ENCODE results near the gene WASL. TPM values are rescaled to one million over a fixed set of nuclear protein-coding genes. Genes with fewer than 3 reads are reported as not detected.
"Not testable (repeated sequence)": the region's sequence is repeated elsewhere in the genome, so short reads cannot be mapped to it uniquely, and the experiment has no call there.

WASL gene
- total RNA-seq: 6.4 and 6.7 TPM in 2 replicates

DNA sequence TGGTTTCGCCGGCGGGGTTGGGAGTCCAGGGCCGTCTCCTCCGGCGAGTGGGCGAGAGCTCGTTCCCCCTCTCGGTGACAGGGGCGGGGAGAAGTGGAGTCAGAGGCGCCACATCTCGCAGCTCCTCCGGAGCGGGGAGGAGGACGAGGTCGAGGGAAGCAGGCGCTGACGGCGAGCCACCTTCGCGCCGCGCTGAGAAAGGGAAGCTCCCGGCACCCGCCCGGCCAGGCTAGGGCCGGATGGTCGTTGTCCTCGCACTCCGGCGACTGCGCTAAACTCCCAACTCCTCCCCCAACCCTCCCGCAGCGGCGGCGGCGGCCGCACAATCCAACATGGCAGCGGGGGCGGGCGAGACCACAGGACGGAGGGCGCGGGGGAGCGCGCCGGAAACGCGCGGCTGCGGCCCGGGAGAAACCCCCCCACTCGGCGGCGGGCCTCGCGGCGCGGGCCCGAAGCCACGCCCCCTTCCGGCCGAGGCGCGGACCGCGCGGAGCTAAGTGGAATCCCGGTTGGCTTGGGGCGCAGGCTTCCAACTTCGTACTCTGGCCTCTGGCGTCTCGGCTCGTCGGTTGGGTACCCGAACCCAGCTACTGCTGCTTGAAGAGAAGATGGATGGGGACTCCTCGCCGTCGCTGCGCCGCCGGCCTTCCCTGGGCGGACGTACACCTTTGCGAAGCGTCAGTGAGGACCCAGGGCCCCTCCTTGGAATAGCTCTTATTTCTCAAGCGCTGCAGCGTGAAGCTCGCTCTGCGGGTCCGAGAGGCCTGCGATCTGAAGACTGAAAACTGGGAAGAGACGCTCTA, at the start of gene WASL:
Gene WASL, minus strand, starts transcription at position 270 of the 803 bp plus-strand sequence. Its CDS starts 269 bp downstream, at position 1.
- Mint-ChIP-seq H3K27ac (peak within 1 kb of the TSS; percentile 94), H3K4me1 (peaks cover 45% of the 10 kb centered on the region)
- DNase-seq: peak; percentile 97

DNA sequence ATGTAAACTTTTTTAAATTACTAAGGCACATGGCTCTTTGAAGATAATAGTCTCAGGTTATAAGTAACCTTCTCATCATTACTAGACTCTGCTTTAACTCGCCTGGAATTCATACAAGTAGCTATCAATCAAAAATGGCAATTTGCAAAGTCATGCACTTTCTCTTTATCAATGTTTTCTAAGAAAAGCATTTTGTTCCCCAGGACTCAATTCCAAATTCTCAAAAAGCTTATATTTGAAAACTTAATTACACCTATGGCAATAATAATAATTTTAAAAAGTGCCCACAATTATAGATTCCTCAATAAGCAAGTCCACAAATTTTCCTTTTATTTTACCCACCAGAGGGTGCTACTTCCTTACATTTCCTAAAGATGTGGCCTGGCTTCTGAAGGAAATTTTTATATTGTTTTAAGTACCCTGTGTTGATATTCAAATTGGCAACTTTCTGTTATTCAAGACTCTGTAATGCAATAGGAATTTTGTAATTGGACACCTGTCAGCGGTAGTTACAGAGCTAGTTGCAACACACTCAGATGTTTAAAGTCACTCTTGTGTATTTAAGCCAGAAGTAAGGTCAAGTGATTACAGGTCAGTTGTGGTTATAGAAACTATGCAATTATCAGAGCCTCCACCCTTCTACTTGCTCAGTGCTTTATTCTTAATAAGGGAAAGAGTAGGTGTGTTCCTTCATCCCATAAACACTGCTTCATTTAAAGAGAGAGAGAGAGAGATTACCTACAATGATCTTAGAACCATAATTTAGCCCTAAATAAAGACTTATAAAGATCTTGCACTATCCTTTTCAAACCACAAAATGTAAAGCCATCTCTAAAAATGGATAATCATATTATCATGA, 49.1 kb upstream of the WASL start:
- Mint-ChIP-seq H3K4me1 (peaks cover 2% of the 10 kb centered on the region), H3K4me3 (no peak overlapping the region), H3K27ac (no peak overlapping the region), H3K27me3 (no peaks in the 10 kb centered on the region), H3K9me3 (no peaks in the 10 kb centered on the region), H3K36me3 (ENCODE audit: low read depth) (no peaks in the 10 kb centered on the region)
- intact Hi-C loops (cut with micrococcal nuclease): loop anchor here (1.0 to 2.0 kb wide), 2 partner anchors 67 to 115 kb away; no protein-coding TSS in a partner anchor
- no peak for DNase-seq

More for the DNA sequence above, at the start of gene WASL:
- peak within 1 kb of the TSS; percentile 89 for H3K4me3 Mint-ChIP-seq
- no peaks in the 10 kb centered on the region for H3K9me3 Mint-ChIP-seq
- H3K36me3 Mint-ChIP-seq (ENCODE audit: low read depth): peaks cover 4% of the 10 kb centered on the region
- H3K27me3 Mint-ChIP-seq: peaks cover 8% of the 10 kb centered on the region
- intact Hi-C loops (cut with micrococcal nuclease): loop anchor here (1.0 to 5.0 kb wide), 4 partner anchors 75 to 1178 kb away; partner anchors contain the start of genes IQUB, NDUFA5 and POT1

DNA sequence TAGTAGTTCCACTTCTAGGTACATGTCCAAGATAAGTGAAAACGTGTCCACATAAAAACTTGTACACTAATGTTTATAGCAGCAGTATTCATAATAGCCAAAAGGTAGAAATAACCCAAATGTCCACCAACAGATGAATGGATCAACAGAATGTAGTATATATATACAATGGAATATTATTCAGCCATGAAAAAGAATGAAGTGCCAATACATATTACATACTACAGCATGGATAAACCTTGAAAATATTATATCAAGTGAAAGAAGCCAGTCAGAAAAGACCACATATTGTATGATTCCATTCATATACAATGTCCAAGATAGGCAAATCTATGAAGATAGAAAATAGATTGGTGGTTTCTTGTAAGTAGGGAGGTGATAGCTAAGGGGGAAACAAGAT, 47.8 kb upstream of the WASL start:
- no peaks in the 10 kb centered on the region for H3K27me3 Mint-ChIP-seq
- no peak overlapping the region for H3K4me3 Mint-ChIP-seq
- peaks cover 3% of the 10 kb centered on the region for H3K9me3 Mint-ChIP-seq
- intact Hi-C loops (cut with micrococcal nuclease): loop anchor here (2.0 kb wide), 1 partner anchor 114 kb away; no protein-coding TSS in a partner anchor
- no peak overlapping the region for H3K27ac Mint-ChIP-seq
- H3K4me1 Mint-ChIP-seq: peaks cover 2% of the 10 kb centered on the region
- H3K36me3 Mint-ChIP-seq (ENCODE audit: low read depth): no peaks in the 10 kb centered on the region
- no peak for DNase-seq

DNA sequence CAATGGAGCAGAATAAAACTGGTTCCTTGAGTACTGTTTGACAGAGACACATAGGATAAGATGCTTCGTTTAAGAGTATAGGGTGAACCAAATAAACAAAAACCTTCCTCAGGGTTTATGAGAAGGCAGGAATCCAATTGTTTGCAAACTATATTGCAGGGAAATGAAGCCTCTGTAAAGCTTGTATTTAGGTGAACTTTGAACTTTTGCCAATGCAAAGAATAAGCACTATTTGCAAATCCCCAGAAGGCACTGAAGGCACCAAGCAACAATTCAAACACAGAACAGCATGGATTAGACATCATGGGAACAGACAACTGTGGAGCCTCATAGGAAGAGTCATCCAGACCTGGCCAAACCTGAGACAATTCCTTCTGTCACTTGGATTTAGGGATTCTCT, 47.1 kb upstream of the WASL start:
- Mint-ChIP-seq H3K9me3 (peaks cover 3% of the 10 kb centered on the region), H3K36me3 (ENCODE audit: low read depth) (no peaks in the 10 kb centered on the region), H3K4me3 (no peak overlapping the region), H3K27ac (no peak overlapping the region), H3K4me1 (peaks cover 2% of the 10 kb centered on the region), H3K27me3 (no peaks in the 10 kb centered on the region)
- intact Hi-C loops (cut with micrococcal nuclease): loop anchor here (2.0 kb wide), 1 partner anchor 113 kb away; no protein-coding TSS in a partner anchor
- no peak for DNase-seq

DNA sequence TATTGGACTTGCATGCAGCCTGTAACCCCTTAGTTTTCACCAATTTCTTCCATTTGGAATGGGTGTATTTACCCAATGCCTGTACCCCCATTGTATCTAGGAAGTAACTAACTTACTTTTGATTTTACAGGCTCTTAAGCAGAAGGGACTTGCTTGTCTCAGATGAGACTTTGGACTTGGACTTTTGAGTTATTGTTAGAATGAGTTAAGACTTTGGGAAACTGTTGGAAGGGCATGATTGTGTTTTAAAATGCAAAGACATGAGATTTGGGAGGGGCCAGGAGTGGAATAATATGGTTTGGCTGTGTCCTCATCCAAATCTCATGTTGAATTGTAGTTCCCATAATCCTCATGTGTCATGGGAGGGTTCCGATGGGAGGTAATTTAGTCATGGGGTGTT, 46.3 kb upstream of the WASL start:
- intact Hi-C loops (cut with micrococcal nuclease); H3K4me1 Mint-ChIP-seq; H3K36me3 Mint-ChIP-seq (ENCODE audit: low read depth); H3K4me3 Mint-ChIP-seq; H3K27ac Mint-ChIP-seq; DNase-seq; H3K9me3 Mint-ChIP-seq; H3K27me3 Mint-ChIP-seq: not testable (repeated sequence)

DNA sequence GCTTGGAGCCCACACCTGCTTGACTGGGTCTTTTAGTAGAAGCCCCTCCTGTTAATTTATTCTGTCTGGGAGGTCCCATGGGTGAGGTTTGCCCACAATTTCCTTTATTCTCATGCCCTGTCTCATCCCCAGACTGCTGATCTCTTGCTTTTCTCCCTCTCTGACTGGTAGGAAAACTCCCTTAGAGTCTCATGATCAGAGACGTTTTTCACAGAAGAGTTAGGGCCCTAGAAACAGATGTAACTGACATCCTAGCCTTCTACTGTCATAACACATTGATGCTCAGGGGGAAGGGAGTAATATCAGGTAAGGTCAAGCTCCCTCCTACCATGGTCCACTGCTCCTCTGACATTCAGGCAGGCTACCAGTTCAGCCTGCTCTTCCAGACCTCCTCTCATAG, 43.7 kb upstream of the WASL start:
- Mint-ChIP-seq H3K27ac (no peak overlapping the region), H3K4me3 (no peak overlapping the region), H3K27me3 (no peaks in the 10 kb centered on the region), H3K9me3 (peaks cover 3% of the 10 kb centered on the region), H3K4me1 (no peaks in the 10 kb centered on the region), H3K36me3 (ENCODE audit: low read depth) (no peaks in the 10 kb centered on the region)
- intact Hi-C loops (cut with micrococcal nuclease): no loop called here
- DNase-seq: no peak

DNA sequence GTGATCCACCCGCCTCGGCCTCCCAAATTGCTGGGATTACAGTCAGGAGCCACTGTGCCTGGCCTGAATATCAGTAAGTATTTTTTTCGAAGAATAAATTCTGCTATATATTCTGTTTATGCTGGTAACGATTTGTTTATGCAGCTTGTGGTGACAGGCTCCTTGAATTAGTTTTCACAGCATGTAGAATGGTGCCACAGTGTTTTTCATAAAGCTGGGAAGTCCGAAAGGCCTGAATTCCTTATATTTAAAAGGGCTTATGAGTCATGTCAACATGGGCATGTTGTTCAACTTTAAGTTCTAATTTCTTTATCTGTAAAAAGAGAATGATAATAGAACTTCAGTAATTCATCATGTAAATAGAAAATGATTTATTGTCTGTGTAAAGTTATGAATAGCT, 42.2 kb upstream of the WASL start:
- peaks cover 3% of the 10 kb centered on the region for H3K9me3 Mint-ChIP-seq
- intact Hi-C loops (cut with micrococcal nuclease): no loop called here
- no peaks in the 10 kb centered on the region for H3K36me3 Mint-ChIP-seq (ENCODE audit: low read depth)
- no peak overlapping the region for H3K4me3 Mint-ChIP-seq
- no peaks in the 10 kb centered on the region for H3K4me1 Mint-ChIP-seq
- no peaks in the 10 kb centered on the region for H3K27me3 Mint-ChIP-seq
- DNase-seq: no peak
- H3K27ac Mint-ChIP-seq: no peak overlapping the region

DNA sequence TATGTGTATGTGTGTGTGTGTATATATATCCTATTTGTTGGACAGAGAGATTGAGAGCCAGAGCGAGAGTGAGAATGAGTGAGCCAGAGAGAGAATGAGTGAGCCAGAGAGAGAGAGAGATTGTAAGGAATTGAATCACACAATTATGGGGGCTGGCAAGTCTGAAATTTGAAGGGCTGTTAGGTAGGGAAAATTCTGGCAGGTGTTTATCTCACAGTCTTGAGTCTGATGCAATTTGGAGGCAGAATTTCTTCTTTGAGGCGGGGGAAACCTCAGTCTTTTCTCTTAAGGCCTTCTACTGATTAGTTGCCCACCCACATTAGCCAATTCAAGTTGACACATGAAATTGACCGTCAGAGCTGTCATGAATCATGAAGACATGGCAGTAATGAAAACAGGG, 41.0 kb upstream of the WASL start:
- no peak for DNase-seq
- no peak overlapping the region for H3K4me3 Mint-ChIP-seq
- intact Hi-C loops (cut with micrococcal nuclease): no loop called here
- H3K9me3 Mint-ChIP-seq: peaks cover 3% of the 10 kb centered on the region
- H3K4me1 Mint-ChIP-seq: no peaks in the 10 kb centered on the region
- H3K27me3 Mint-ChIP-seq: no peaks in the 10 kb centered on the region
- H3K36me3 Mint-ChIP-seq (ENCODE audit: low read depth): no peaks in the 10 kb centered on the region
- H3K27ac Mint-ChIP-seq: no peak overlapping the region

DNA sequence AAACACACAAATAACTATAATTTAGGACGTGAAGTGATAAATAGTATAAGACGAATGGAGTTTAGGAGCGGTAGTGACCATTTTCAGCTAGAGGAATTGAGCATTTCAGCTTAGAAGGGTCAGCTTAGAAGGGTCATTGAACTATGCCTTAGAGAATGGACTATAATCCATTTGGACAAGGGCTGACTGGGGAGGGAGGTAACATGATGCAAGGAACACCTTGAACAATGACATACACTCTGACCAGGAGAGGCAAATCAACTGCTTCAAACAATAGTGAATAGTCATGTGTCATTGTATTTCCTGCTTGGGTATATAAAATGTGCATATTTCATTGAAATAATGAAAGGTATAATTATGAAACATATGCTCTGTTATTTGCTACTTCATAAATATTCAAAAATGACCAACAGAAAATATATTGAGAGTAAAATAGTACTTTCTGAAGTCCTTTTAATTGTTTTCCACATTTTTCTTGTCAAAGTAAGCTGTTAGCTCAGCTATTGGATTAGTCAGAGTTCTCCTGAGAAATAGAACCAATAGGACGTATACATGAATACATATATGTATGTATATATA, 40.5 kb upstream of the WASL start:
- Mint-ChIP-seq H3K4me1 (no peaks in the 10 kb centered on the region), H3K27me3 (no peaks in the 10 kb centered on the region), H3K4me3 (no peak overlapping the region), H3K27ac (no peak overlapping the region), H3K9me3 (peaks cover 3% of the 10 kb centered on the region), H3K36me3 (ENCODE audit: low read depth) (no peaks in the 10 kb centered on the region)
- no peak for DNase-seq
- intact Hi-C loops (cut with micrococcal nuclease): no loop called here

DNA sequence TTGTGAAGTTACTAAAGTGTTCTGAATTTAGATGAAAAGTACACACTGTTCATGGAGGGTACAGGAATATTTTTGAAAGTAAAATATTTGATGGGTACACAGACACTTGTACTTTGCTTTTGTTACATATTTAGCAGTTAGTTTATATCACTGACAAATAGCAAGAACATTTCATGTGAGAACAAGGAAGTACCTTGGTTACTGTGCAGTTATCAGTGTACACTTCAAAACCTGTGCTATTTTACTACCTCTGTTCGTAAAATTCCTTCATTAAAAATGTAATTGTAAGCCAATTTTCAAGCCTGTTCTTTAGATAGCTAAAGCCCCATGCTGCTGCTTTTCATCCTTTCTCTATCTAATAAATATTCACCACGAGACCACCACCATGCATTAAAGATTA, 39.8 kb upstream of the WASL start:
- no peaks in the 10 kb centered on the region for H3K36me3 Mint-ChIP-seq (ENCODE audit: low read depth)
- H3K4me3 Mint-ChIP-seq: no peak overlapping the region
- no peaks in the 10 kb centered on the region for H3K4me1 Mint-ChIP-seq
- H3K9me3 Mint-ChIP-seq: peaks cover 3% of the 10 kb centered on the region
- no peak for DNase-seq
- H3K27ac Mint-ChIP-seq: no peak overlapping the region
- H3K27me3 Mint-ChIP-seq: no peaks in the 10 kb centered on the region
- intact Hi-C loops (cut with micrococcal nuclease): no loop called here

DNA sequence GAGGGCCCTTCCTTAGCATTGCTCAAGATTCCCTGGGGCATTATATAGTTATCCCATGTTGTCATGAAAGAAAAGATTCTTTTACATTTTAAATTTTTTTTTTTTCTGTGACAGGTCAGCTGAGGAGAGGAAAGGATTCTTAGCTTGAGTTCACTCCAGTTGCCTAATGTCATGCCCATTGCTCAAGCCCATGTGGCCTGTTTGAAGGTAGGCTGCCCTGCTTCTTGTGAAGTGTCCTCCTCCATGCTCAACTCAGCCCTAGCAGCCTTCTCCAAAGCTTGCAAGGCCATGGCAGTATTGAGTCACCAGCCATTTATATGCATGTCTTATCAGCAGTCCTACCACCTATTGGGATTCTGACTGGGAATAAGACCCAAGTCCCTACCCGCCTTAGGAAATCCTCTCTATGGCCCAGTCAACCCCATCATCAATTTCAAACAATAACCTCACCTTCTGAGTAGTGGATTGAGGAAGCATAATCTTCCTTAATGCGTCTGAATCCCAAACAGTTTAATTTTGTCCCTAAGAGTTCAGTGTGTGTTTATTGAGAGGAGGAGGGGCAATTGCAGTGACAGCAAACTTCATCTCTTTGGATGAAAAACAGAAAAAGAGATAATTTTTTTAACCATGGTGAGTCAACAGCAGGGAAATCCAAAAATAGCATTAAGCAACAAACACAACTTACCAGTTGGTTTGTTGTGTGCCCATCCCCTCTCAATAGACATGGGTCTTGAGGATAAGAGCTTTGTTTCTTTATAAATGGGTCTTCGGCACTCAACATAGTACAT, 38.6 kb upstream of the WASL start:
- H3K4me1 Mint-ChIP-seq: no peaks in the 10 kb centered on the region
- DNase-seq: no peak
- H3K4me3 Mint-ChIP-seq: no peak overlapping the region
- H3K27ac Mint-ChIP-seq: no peak overlapping the region
- peaks cover 3% of the 10 kb centered on the region for H3K9me3 Mint-ChIP-seq
- H3K36me3 Mint-ChIP-seq (ENCODE audit: low read depth): no peaks in the 10 kb centered on the region
- H3K27me3 Mint-ChIP-seq: peaks cover 3% of the 10 kb centered on the region
- intact Hi-C loops (cut with micrococcal nuclease): no loop called here

DNA sequence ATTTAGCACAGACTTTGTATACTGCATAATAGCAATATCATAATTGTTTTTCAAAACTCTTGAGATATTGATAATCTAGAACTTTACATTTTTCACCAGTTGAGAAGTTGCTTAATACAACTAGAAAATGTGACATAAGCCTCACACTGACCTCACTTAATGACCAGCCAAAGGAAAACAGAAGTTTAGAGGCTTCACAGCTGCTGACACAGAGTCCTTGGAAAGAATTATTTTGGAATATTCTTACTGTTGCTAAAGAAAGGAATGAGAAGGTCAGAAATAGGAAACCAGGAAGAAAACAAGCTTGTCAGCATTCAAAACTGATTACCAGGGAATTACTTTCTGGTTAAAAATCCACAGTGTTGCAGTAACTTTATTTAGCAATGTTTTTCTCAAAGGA, 35.5 kb upstream of the WASL start:
- Mint-ChIP-seq H3K4me1 (no peaks in the 10 kb centered on the region), H3K4me3 (no peak overlapping the region)

DNA sequence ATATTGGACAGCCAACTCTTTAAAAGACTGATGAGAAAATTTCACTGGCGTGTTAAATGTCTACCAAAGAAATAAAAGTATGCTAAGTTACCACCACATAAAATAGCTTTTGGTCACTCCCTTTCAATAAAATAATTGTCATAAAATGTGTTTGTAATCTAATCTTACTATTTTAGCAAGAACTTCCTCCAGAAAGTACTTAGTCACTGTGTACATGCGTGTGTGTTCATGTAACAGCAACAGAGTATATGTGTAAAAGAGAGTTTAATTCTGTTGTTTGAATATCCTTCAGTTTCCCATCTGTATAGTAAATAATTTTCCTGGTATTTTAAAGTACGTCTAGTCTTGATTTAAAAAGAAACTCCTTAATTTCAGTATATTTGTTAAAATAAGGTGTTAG, 35.0 kb upstream of the WASL start:
- no peak for DNase-seq
- H3K9me3 Mint-ChIP-seq: no peaks in the 10 kb centered on the region
- no peak overlapping the region for H3K27ac Mint-ChIP-seq
- no peaks in the 10 kb centered on the region for H3K4me1 Mint-ChIP-seq
- H3K27me3 Mint-ChIP-seq: peaks cover 10% of the 10 kb centered on the region
- H3K4me3 Mint-ChIP-seq: no peak overlapping the region
- intact Hi-C loops (cut with micrococcal nuclease): no loop called here
- no peaks in the 10 kb centered on the region for H3K36me3 Mint-ChIP-seq (ENCODE audit: low read depth)

More for the DNA sequence above, 35.5 kb upstream of the WASL start:
- intact Hi-C loops (cut with micrococcal nuclease): no loop called here
- H3K9me3 Mint-ChIP-seq: no peaks in the 10 kb centered on the region
- peaks cover 10% of the 10 kb centered on the region for H3K27me3 Mint-ChIP-seq
- H3K27ac Mint-ChIP-seq: no peak overlapping the region
- no peaks in the 10 kb centered on the region for H3K36me3 Mint-ChIP-seq (ENCODE audit: low read depth)
- no peak for DNase-seq

Measured in activated CD4-positive, alpha-beta T cell treated with anti-CD3 and anti-CD28 coated beads, Interleukin-2, amount 10 ng/mL, durations not matched to agents 24 days and 14 days (primary cell).